Measurements from ENCODE around the gene TAS2R41. TPM values are rescaled to one million over a fixed set of nuclear protein-coding genes. Genes with fewer than 3 reads are reported as not detected.

TAS2R41 gene
- total RNA-seq, 1 donor from 2014 or later = not detected

GRCh38 chr7:143499743-143500348, 22.2 kb downstream of the TAS2R41 start:
- Mint-ChIP-seq H3K27ac (no peak overlapping the region), H3K36me3 (no peaks in the 10 kb centered on the region), H3K4me3 (no peak overlapping the region), H3K9me3 (no peaks in the 10 kb centered on the region), H3K4me1 (ENCODE audit: unreplicated experiment) (peaks cover 4% of the 10 kb centered on the region), H3K27me3 (peaks cover 5% of the 10 kb centered on the region)
- TF ChIP-seq, protein P1, sequence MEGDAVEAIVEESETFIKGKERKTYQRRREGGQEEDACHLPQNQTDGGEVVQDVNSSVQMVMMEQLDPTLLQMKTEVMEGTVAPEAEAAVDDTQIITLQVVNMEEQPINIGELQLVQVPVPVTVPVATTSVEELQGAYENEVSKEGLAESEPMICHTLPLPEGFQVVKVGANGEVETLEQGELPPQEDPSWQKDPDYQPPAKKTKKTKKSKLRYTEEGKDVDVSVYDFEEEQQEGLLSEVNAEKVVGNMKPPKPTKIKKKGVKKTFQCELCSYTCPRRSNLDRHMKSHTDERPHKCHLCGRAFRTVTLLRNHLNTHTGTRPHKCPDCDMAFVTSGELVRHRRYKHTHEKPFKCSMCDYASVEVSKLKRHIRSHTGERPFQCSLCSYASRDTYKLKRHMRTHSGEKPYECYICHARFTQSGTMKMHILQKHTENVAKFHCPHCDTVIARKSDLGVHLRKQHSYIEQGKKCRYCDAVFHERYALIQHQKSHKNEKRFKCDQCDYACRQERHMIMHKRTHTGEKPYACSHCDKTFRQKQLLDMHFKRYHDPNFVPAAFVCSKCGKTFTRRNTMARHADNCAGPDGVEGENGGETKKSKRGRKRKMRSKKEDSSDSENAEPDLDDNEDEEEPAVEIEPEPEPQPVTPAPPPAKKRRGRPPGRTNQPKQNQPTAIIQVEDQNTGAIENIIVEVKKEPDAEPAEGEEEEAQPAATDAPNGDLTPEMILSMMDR (conservative IDR thresholded peaks at IDR 0.05) = no peak
- DNase-seq (ENCODE audit: extremely low spot score, unreplicated experiment) = no peak

GRCh38 chr7:143503261-143503660, 25.6 kb downstream of the TAS2R41 start:
- Mint-ChIP-seq H3K4me1 (ENCODE audit: unreplicated experiment) (peaks cover 4% of the 10 kb centered on the region), H3K9me3 (no peaks in the 10 kb centered on the region), H3K4me3 (no peak overlapping the region), H3K27ac (no peak overlapping the region), H3K36me3 (no peaks in the 10 kb centered on the region), H3K27me3 (peaks cover 5% of the 10 kb centered on the region)
- DNase-seq (ENCODE audit: extremely low spot score, unreplicated experiment) = no peak
- TF ChIP-seq, protein P1 (conservative IDR thresholded peaks at IDR 0.05) = no peak

DNA sequence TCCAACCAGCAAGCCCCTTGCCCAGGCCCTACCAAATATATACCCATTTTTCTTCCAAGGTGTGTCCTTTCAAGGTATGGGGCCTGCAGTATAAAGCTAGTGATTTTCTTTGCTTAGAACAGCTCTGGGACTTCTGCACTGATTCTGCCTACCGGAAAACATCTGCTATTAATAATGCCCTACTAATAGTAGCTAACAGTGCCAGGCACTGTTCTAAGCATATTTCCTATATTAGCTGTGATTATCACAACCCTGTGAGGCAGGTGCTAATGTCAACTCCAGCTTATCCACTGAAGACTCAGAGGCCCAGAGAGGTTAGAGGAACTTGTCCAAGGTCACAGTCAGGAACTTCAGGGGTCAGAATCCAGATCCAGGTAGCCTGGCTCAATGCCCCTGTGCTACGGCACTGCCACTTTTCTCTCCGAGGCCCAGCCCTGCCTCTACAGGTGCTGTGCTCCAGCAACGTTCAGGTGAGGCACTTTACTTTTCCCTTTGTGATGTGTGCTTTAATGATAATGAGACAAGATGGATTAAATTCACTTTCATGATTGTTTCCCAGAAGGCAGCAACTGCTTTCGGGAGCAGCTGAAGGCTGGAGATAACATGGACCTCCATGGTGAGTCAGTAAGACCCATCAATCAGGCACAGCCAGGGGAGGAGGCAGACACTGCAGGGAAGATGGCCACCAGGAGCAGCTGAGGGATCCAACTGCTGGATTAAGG, 26.7 kb downstream of the TAS2R41 start:
- H3K36me3 Mint-ChIP-seq = no peaks in the 10 kb centered on the region
- TF ChIP-seq, protein P1 (conservative IDR thresholded peaks at IDR 0.05) = no peak
- H3K4me3 Mint-ChIP-seq = no peak overlapping the region
- H3K27me3 Mint-ChIP-seq = peaks cover 5% of the 10 kb centered on the region
- H3K4me1 Mint-ChIP-seq (ENCODE audit: unreplicated experiment) = peaks cover 2% of the 10 kb centered on the region
- no peak for DNase-seq (ENCODE audit: extremely low spot score, unreplicated experiment)
- H3K9me3 Mint-ChIP-seq = no peaks in the 10 kb centered on the region
- H3K27ac Mint-ChIP-seq = no peak overlapping the region

DNA sequence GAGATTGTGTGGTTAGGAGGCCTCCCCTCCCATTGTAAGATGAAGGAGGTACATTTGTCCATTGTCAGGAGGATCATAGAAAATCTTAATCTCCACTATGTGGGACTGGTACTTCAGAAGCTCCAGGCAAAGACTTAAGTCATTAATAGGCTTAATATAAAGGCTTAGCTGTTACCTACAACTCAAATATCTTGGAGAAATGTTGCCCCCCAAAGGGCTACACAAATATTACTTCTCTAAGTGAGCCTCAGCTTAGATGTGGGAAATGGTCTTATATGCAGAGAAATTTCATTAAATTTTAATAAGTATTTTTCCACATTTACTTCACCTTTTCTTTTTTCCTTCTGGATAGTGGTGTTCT, 27.2 kb downstream of the TAS2R41 start:
- Mint-ChIP-seq H3K4me1 (ENCODE audit: unreplicated experiment) (no peaks in the 10 kb centered on the region), H3K27ac (no peak overlapping the region), H3K27me3 (peaks cover 5% of the 10 kb centered on the region), H3K36me3 (no peaks in the 10 kb centered on the region), H3K9me3 (no peaks in the 10 kb centered on the region), H3K4me3 (no peak overlapping the region)
- TF ChIP-seq, protein P1 (conservative IDR thresholded peaks at IDR 0.05) = no peak
- DNase-seq (ENCODE audit: extremely low spot score, unreplicated experiment) = no peak

DNA sequence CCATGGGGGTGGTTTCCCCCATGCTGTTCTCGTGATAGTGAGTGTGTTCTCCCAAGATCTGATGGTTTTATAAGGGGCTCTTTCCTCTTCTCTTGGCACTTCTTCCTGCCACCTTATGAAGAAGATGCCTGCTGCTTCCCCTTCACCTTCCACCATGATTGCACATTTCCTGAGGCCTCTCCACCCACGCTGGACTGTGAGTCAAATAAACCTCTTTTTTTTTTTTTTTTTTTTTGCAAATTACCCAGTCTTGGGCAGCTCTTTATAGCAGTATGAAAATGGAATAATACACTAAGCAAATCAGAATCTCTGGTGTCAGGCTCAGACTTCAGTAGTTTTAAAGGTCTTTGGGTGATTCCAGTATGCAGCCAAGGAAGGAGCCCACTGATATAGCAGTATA, 28.2 kb downstream of the TAS2R41 start:
- TF ChIP-seq, protein P1 (conservative IDR thresholded peaks at IDR 0.05) = no peak
- Mint-ChIP-seq H3K27ac (no peak overlapping the region), H3K36me3 (no peaks in the 10 kb centered on the region), H3K4me3 (no peak overlapping the region), H3K4me1 (ENCODE audit: unreplicated experiment) (no peaks in the 10 kb centered on the region), H3K9me3 (no peaks in the 10 kb centered on the region), H3K27me3 (peaks cover 5% of the 10 kb centered on the region)
- DNase-seq (ENCODE audit: extremely low spot score, unreplicated experiment) = no peak
